RWPE2 (cell line): ENCODE measurements around the gene PPP1R37.

ENCODE experiments used
- ATAC-seq: fragments of 200-7000 bp; cut with Tn5 transposase; 3 replicates; pipeline ENCODE4 v1.9.1; 2021; ENCODE audit warnings: low read depth
- DNase-seq: peaks from one replicate; pipeline ENCODE4 v3.0.0-alpha.2; 2020; ENCODE audit warnings: low spot score
- H3K27ac ChIP-seq: fragments of 450-650 bp; 2 replicates; pipeline ENCODE4 v1.5.1; 2017; ENCODE audit warnings: mild to moderate bottlenecking; ENCODE audit not compliant: poor library complexity, severe bottlenecking
- H3K27me3 ChIP-seq: fragments of 250-450 bp; sonication (Bioruptor Pico); 2 replicates; pipeline ENCODE4 v1.5.1; 2021; ENCODE audit warnings: mild to moderate bottlenecking, moderate library complexity; ENCODE audit not compliant: insufficient read depth, poor library complexity, severe bottlenecking
- H3K36me3 ChIP-seq: fragments of 250-450 bp; sonication (Bioruptor Pico); 2 replicates; pipeline ENCODE4 v1.5.1; 2020; ENCODE audit warnings: low read depth, mild to moderate bottlenecking, moderate library complexity
- H3K4me1 ChIP-seq: fragments of 250-450 bp; sonication (Bioruptor Pico); 2 replicates; pipeline ENCODE4 v1.5.1; 2021; ENCODE audit warnings: mild to moderate bottlenecking, moderate library complexity; ENCODE audit not compliant: insufficient read depth, poor library complexity, severe bottlenecking
- H3K4me3 ChIP-seq: fragments of 250-450 bp; sonication (Bioruptor Pico); 2 replicates; pipeline ENCODE4 v1.5.1; 2021; ENCODE audit warnings: mild to moderate bottlenecking, moderate library complexity; ENCODE audit not compliant: severe bottlenecking
- H3K9me3 ChIP-seq: fragments of 250-450 bp; sonication (Bioruptor Pico); 2 replicates; pipeline ENCODE4 v1.5.1; 2021; ENCODE audit warnings: mild to moderate bottlenecking, moderate library complexity; ENCODE audit not compliant: severe bottlenecking
- TF ChIP-seq, protein P1 (sequence below): fragments of 450-650 bp; IDR thresholded peaks from one replicate; pipeline ENCODE4 v1.5.1; 2017; ENCODE audit warnings: mild to moderate bottlenecking, moderate library complexity; ENCODE audit not compliant: poor library complexity, severe bottlenecking

PPP1R37 gene

DNA sequence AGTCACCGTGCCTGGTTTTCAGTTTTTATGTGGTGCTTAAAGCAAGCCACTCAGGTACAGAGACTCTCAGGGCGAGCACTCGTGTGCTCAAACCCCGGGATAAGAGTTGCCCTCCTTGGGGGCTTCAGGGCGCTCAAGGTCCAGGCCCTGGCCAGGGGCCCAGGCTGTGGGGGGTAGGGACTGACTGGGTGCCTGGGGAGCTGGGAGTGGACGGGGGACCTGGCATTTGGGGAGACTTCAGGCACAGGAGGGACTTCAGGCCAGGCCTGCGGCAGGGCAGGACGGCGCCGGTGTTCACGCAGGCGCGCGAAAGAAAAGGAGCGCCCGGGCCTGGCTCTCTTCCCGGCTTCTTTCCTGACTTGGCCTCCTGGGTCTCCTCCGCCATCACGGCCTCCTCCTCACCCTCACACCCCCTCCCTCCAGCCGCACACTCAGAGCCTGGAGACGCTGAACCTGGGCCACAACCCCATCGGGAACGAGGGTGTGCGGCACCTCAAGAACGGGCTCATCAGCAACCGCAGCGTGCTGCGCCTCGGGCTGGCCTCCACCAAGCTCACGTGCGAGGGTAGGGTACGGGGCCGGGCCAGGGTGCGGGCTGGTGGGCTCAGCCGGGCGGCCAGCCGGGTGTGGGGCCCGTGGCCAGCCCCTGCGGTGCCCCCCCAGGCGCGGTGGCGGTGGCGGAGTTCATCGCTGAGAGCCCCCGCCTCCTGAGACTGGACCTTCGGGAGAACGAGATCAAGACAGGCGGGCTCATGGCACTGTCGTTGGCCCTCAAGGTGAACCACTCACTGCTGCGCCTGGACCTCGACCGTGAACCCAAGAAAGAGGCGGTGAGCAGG lies 51.7 kb downstream of the PPP1R37 start:
- DNase-seq (no peak), ATAC-seq (no peak)
- Histone ChIP-seq H3K27ac (no peak overlapping the region), H3K36me3 (peaks cover 10% of the 10 kb centered on the region; the same call in 1 of the 2 replicates), H3K4me3 (no peak overlapping the region), H3K9me3 (no peaks in the 10 kb centered on the region), H3K4me1 (no peaks in the 10 kb centered on the region), H3K27me3 (no peaks in the 10 kb centered on the region)
- TF ChIP-seq, protein P1, sequence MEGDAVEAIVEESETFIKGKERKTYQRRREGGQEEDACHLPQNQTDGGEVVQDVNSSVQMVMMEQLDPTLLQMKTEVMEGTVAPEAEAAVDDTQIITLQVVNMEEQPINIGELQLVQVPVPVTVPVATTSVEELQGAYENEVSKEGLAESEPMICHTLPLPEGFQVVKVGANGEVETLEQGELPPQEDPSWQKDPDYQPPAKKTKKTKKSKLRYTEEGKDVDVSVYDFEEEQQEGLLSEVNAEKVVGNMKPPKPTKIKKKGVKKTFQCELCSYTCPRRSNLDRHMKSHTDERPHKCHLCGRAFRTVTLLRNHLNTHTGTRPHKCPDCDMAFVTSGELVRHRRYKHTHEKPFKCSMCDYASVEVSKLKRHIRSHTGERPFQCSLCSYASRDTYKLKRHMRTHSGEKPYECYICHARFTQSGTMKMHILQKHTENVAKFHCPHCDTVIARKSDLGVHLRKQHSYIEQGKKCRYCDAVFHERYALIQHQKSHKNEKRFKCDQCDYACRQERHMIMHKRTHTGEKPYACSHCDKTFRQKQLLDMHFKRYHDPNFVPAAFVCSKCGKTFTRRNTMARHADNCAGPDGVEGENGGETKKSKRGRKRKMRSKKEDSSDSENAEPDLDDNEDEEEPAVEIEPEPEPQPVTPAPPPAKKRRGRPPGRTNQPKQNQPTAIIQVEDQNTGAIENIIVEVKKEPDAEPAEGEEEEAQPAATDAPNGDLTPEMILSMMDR = no peak

DNA sequence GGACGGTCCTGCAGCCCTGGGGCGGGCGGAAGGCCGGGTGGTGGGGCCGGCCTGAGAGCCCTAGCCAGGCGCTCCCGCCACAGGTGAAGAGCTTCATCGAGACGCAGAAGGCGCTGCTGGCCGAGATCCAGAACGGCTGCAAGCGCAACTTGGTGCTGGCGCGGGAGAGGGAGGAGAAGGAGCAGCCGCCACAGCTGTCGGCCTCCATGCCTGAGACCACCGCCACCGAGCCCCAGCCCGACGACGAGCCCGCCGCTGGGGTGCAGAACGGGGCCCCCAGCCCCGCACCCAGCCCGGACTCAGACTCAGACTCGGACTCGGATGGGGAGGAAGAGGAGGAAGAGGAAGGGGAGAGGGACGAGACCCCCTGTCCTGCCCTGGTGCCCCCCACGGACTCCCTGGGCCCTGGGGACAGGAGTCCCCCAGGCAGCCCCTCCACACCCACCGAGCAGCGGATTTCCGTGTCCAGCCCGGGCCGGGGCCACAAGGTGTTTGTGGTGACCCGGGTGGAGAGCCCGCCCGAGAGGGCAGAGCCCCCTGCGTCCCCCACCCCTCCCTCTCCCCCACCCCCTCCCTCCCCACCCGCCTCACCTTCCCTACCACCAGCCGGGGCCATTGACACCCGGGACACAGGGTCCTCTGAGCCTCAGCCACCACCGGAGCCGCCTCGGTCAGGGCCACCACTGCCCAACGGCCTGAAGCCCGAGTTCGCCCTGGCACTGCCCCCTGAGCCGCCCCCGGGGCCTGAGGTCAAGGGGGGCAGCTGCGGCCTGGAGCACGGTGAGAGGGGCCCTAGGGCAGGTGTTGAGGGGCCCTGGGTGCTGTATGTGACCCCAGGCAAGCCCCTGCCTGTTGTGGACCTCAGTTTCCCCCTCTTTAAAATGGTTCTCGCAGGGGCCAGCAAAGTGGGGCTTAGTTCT lies 52.6 kb downstream of the PPP1R37 start:
- DNase-seq (no peak), ATAC-seq (no peak)
- Histone ChIP-seq H3K9me3 (no peaks in the 10 kb centered on the region), H3K4me1 (no peaks in the 10 kb centered on the region), H3K27ac (no peak overlapping the region), H3K36me3 (peaks cover 10% of the 10 kb centered on the region; the same call in 1 of the 2 replicates), H3K4me3 (no peak overlapping the region), H3K27me3 (no peaks in the 10 kb centered on the region)
- TF ChIP-seq, protein P1 = no peak

DNA sequence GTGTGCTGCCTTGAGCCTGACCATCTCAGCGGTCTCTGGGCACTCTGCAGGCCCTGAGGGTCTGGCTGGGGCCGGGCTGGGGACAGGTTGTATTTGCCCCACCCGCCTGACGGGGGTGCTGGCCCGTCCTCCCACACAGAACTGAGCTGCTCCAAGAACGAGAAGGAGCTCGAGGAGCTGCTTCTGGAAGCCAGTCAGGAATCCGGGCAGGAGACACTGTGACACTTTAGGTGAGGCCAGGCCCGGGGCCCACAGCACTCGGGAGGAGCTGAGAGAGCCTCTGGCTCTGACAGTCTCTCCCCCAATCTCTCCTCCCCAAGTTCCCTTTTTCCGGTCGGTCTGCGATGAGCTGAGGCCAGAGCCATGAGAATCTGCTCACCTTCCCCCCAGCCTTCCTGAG lies 53.3 kb downstream of the PPP1R37 start:
- TF ChIP-seq, protein P1 = no peak
- H3K4me3 ChIP-seq = no peak overlapping the region
- DNase-seq = no peak
- H3K9me3 ChIP-seq = no peaks in the 10 kb centered on the region
- H3K4me1 ChIP-seq = peaks cover 3% of the 10 kb centered on the region
- peaks cover 10% of the 10 kb centered on the region; the same call in 1 of the 2 replicates for H3K36me3 ChIP-seq
- ATAC-seq = no peak
- H3K27ac ChIP-seq = no peak overlapping the region
- H3K27me3 ChIP-seq = no peaks in the 10 kb centered on the region

DNA sequence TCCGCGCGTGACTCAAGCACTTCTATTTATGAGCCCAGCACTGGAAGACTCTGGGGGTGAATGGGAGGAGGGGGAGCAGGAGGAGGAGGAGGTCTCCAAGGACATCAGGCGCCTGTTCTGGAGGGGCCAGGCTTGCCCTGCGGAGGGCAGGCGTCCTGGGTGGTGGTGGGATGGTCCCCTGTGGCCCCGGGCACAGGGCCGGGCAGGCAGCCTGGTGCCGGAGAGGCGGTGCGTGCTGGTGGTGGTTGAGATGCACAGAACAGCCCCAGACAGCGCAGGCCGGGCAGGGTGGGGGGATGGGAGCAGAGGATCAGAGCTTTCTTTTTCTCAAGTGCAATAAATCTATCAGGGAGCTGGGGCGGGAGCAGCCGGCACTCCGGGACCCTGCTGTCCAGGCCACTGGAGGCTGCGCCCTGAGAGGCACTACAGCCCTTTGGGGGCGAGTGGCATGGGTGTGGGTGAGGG lies 53.8 kb downstream of the PPP1R37 start:
- H3K9me3 ChIP-seq = no peaks in the 10 kb centered on the region
- no peak overlapping the region for H3K4me3 ChIP-seq
- no peak for DNase-seq
- H3K36me3 ChIP-seq = peaks cover 10% of the 10 kb centered on the region; the same call in 1 of the 2 replicates
- TF ChIP-seq, protein P1 = no peak
- peaks cover 5% of the 10 kb centered on the region for H3K4me1 ChIP-seq
- no peak overlapping the region for H3K27ac ChIP-seq
- ATAC-seq = no peak
- no peaks in the 10 kb centered on the region for H3K27me3 ChIP-seq
